ENCODE data around the gene MCOLN2.

MCOLN2 gene

DNA sequence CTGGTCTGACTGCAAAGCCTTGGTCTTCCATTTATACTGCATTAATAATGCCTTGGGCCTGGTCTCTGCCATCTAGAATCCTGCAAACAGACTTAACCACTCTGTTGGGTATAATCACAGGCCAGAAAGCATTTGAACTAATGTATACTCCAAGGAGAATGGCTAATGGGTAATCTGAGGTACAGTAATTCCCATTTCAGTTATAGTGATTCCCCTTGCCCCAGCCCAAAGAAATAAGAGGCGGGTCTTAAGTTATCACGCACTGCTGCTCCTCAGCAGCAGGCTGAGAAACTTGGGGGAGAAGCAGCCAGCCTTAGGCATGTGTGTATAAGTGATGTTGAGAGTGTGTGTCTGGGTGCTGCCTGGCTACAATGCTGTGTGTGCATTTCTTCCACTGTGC lies 106.3 kb downstream of the MCOLN2 start:
- no peak for DNase-seq

DNA sequence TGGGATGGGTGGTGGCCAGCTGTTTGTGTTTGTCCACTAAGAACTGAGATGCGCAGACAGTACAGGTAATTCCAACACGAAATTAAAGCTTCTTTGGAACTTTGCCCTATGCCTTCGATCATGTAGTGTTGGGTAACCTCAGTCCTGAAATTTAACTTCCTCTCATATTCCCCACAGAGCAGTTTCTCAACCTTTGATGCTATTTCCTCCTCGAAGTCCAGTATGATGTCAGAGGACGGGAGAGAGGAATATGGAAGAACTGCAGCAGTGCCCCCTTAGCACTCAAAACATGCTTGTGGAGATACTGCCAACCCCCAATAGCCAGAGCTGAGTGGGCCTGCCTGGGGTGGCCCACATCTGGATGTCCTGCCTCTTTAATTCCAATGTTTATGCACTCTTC lies 107.5 kb downstream of the MCOLN2 start:
- peak; percentile 2 for DNase-seq

DNA sequence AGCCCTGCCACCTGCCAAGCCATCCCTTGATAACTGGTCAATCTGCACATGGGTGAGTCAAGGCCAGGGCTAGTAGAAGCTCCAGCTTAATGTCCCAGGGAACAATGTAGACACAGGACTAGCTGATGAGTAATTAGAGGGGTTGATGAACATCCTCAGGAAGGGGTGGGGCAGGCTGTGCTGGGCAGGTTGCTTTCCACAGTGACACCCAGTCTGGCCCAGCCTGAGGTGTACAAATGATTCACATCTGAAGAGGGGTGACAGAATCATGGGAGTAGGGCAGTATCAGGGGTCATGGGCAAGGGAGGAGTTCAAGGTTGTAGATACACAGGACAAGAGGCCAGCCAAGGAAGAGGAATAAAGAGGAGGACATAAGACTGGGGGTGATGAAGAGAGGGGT lies 108.2 kb downstream of the MCOLN2 start:
- no peak for DNase-seq

DNA sequence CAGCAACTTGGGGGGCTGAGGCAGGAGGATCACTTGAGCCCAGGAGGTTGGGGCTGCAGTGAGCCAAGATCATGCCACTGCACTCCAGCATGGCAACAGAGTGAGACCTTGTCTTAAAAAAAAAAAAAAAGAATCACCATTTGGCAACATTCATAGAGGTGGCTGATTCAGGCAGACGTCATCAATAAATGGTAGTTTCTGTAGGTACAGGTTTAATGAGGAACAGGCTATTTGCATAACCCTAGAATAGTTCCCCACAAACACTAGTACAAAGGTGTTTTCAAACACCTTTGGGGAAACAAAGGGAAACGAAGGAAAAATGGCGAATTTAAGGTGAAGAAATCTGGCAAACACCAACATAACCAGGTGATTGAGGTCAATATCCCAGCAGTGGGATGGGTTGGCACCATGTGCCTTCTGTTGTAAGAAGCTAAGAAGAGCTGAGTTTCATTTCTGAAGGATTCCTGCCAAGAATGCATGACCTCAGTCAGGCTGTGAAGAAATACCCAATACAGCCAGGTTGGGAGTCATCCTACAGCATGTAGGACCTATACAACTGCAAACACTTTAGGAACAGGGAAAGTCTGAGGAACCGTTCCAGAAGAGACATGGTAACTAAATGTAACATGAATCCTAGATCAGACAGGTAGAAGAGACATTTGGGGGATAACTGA lies 109.5 kb downstream of the MCOLN2 start:
- no peak for DNase-seq

DNA sequence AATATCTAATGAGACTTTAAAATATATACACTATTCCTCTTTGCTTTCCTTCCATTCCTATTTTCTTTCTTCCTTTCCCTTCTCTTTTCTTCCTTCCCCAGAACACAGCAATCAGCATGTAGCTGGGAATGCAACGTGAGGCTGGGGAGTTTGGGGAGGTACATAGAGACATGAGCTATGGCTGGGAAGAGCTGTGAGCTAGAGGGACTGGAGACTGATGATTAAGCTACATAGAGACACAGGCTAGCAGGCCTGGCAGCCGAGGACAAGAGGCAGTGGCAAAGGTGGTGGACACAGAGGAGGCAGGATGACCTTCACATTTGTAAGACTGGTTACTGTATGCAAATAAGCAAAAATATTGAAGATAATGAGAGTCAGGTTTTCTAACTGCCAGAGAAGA lies 111.4 kb downstream of the MCOLN2 start:
- DNase-seq: no peak

DNA sequence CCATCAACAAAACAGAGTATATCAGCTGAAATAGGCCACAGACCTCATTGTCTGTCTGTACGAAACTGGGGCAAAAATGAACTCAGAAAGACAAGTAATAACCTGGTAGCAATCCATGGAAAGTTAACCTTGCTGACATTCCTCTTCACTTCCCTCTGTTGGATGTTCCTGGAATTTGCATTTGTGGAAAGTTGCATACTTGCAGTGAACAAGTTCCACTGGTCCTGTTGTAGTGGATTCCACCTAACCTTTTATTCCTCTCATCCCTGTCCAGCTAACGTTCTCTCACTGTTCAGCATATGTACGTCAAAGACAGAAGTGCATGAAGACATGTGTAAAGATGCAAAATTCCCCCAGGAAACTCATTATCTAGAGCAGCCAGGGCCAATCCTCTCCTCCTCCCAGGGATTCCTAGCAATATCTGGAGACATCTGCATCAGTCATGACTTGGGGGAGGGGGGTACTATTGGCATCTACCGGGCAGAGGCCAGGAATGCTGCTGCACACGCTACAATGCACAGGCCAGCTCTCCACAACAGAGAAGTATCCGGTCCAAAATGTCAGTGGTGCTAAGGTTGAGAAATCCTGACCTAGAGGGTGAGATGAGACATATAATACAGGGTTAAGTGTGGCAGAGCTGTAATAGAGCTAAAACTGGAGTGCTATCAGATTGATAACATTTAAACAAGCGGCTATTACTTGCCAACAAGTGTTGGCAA lies 112.1 kb downstream of the MCOLN2 start:
- DNase-seq: no peak

DNA sequence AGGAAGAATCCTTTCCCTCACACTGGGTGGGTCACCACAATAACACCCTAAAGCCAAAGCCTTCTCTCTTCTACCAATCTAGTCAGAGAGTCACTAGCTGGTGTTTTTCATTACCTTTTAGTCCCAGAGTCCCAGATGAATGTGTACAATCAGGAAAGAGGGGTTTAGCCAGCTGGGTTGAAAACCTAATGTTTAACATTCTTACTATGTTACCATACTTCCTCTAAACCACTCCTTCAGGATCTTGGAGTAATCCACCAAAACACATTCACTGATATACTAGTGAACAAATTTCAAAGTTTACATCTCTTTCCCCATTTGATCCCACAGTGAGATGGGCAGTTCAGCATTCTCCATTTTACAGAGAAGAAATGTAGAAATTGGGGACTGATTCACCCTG lies 113.6 kb downstream of the MCOLN2 start:
- DNase-seq: no peak

DNA sequence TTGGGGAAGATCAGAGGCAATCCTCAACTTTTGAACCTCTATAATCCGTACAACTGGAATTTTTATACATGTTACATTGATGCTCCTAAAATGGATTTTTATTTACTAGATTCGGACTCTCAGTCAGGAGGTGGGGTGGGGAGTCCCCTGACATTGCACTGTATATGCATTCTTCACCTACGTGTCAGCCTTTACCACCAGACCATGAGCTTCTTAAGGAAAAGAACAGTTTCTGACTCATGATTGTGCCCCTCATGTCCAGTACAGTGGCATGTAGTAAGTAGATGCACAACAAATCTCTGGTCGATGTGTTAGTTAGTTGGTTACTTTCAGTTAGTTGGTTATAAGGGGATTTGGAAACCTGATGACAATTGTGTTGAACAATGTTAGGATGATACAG lies 119.3 kb downstream of the MCOLN2 start:
- DNase-seq: no peak

DNA sequence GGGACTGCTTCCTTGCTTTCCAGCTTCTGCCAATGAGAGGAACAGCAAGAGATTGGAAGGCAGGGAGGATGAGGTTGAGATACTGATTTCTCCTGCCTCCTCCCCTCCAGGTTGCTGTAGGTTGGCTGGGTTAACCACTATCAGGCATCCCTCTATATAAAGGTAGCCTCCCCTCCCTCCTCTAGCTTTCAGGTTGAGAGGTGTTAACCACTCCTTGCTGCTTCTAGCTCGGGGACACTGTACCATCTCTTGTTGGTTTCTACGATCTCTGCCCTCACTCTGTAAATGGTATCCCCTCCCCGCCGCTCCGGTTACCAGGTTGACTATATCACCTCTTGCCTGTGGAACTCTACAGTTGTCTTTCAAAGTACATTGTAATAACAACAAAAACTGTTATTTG lies 120.6 kb downstream of the MCOLN2 start:
- DNase-seq: no peak

Data from hematopoietic multipotent progenitor cell treated with erythropoietin and hydrocortisone succinate and interleukin-3 and kit ligand, for 4 days (in vitro differentiated cells).